Rectal smooth muscle tissue (tissue), 1 donor: ENCODE data around the gene C1QTNF9B.
"Not testable (repeated sequence)": the region's sequence is repeated elsewhere in the genome, so short reads cannot be mapped to it uniquely, and the experiment has no call there.

Experiments
- H3K27ac ChIP-seq: one replicate; pipeline ENCODE4 v1.7.0; 2013; ENCODE audit warnings: low read depth, low read length, inconsistent platforms
- H3K27me3 ChIP-seq: one replicate; pipeline ENCODE4 v1.7.0; 2013; ENCODE audit warnings: low read length; ENCODE audit not compliant: control insufficient read depth, insufficient read depth
- H3K36me3 ChIP-seq: one replicate; pipeline ENCODE4 v1.7.0; 2013; ENCODE audit warnings: low read length; ENCODE audit not compliant: control insufficient read depth, insufficient read depth
- H3K4me1 ChIP-seq: one replicate; pipeline ENCODE4 v1.7.0; 2013; ENCODE audit warnings: low read length; ENCODE audit not compliant: control insufficient read depth, insufficient read depth
- H3K4me3 ChIP-seq: one replicate; pipeline ENCODE4 v1.7.0; 2013; ENCODE audit warnings: low read length
- H3K9ac ChIP-seq: one replicate; pipeline ENCODE4 v1.7.0; 2013; ENCODE audit warnings: low read length

The C1QTNF9B gene

DNA sequence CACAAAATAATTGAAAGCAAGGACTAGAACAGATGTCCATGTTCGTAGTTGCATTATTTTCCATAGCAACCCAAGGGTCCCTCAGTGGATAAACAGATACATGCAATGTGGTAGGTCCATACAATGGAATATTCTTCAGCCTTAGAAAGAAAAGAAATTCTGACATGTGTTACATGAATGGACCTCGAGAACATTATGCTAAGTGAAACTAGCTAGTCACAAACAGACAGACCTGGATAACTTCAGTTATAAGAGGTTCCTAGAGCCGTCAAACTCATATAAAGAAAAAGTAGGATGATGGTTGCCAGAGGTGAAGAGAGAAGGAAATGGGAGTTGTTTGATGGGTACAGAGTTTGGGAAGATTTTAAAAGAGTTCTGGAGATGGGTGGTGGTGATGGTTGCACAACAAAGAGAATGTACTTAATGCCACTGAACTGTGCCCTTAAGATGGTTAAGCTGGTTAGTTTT, at the start of gene C1QTNF9B:
Gene C1QTNF9B, minus strand, starts transcription at position 51 of the 468 bp plus-strand sequence.
- not testable (repeated sequence) for H3K36me3 ChIP-seq, H3K4me3 ChIP-seq, H3K27me3 ChIP-seq, H3K27ac ChIP-seq, H3K4me1 ChIP-seq, H3K9ac ChIP-seq

DNA sequence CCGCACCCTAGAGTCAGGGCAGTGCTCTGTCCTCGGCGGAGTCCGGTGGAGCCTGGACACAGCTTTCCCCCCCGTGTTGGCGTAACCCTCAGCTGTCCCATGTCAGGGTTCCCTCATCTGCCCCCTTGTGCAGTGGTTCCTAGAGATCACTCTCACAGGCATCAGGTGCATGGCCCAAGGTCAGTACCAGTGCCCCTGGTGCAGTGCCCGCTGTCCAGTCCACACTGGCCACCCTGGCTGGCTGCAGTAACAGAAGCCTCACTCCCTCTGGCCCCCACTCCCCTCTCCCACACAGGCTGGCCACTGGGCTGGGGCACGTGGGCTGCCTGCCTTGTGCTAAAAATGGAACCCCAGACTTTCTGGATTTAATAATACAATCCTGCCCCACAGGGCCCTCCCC, 49.6 kb upstream of the C1QTNF9B start:
- Histone ChIP-seq H3K4me1 (no peaks in the 10 kb centered on the region), H3K27me3 (no peaks in the 10 kb centered on the region), H3K4me3 (no peak overlapping the region), H3K9ac (no peak overlapping the region), H3K27ac (no peak overlapping the region), H3K36me3 (no peaks in the 10 kb centered on the region)

DNA sequence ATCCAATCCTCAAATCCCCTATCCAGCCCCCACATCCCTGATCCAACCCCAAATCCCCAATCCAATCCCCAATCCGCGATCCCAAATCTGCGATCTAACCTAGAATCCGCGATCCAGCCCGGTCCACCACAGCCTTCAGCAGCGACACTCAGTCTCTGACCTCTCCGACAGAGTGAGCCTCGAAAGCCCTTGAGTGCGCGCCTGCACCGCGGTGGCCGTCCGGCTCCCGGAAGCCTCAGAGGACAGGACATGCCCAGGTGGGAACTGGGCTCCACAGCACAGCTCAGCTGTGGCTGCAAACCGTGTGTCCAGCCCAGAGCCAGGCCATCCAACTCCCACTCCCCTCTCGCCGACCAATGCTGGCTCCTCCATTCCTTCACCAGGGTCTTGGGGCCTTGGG, 48.8 kb upstream of the C1QTNF9B start:
- H3K4me1 ChIP-seq, result no peaks in the 10 kb centered on the region
- H3K9ac ChIP-seq, result no peak overlapping the region
- no peak overlapping the region for H3K27ac ChIP-seq
- H3K27me3 ChIP-seq, result no peaks in the 10 kb centered on the region
- no peak overlapping the region for H3K4me3 ChIP-seq
- H3K36me3 ChIP-seq, result no peaks in the 10 kb centered on the region

DNA sequence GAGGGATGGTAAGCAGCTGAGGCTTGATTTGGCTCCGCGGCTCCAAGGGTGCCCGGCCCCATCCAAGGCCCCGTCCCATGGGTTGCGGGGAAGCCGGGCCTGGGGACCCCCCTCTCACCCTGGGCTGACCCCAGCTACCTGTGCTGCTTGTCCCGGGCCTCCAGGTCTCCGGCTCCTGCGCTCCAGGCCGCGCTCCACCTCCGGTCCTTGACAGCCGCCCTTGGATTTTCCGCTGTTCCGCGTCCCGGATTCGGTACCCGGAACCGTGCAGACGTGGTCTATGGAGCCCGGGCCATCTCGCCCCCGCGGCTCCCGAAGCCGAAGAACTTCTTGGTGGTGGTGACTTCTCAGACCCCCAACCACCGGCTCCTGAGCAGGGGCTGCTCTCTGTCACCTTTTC, 48.3 kb upstream of the C1QTNF9B start:
- Histone ChIP-seq H3K36me3 (no peaks in the 10 kb centered on the region), H3K4me3 (no peak overlapping the region), H3K27ac (no peak overlapping the region), H3K27me3 (no peaks in the 10 kb centered on the region), H3K9ac (no peak overlapping the region), H3K4me1 (no peaks in the 10 kb centered on the region)

DNA sequence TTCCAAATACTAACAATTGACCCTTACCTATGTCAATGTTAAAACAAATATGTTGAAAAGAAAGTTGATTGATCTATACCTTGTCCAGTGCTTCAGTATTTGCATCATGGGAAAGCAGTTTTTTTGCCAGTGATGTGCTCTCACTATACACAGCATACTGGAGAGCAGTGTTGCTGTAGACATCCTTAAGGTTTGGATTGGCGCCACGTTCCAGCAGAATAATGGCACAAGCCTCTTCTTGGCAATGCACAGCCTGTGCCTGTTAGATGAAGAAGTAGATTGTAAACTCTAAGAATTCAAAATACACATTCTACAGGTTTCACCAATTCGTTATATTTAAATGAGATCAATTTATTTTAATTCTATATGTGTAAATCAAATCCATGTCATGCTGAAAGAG, 43.9 kb upstream of the C1QTNF9B start:
- Histone ChIP-seq H3K9ac (no peak overlapping the region), H3K27me3 (no peaks in the 10 kb centered on the region), H3K4me3 (no peak overlapping the region), H3K4me1 (no peaks in the 10 kb centered on the region), H3K27ac (no peak overlapping the region), H3K36me3 (no peaks in the 10 kb centered on the region)

DNA sequence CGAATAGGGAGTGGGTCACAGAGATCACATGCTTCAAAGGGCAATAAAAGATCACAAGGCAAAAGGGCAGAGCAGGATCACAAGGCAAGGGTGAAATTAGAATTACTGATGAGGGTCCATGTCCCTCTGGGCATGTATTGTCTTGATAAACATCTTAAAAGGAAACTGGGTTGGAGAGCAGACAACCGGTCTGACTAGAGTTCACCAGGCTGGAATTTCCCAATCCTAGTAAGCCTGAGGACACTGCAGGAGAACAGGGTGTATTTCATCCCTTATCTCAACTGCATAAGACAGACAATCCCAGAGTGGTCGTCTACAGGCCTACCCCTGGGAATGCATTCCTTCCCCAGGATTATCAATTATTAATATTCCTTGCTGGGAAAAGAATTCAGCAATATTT, 42.4 kb upstream of the C1QTNF9B start:
- not testable (repeated sequence) for H3K4me3 ChIP-seq, H3K36me3 ChIP-seq, H3K9ac ChIP-seq

DNA sequence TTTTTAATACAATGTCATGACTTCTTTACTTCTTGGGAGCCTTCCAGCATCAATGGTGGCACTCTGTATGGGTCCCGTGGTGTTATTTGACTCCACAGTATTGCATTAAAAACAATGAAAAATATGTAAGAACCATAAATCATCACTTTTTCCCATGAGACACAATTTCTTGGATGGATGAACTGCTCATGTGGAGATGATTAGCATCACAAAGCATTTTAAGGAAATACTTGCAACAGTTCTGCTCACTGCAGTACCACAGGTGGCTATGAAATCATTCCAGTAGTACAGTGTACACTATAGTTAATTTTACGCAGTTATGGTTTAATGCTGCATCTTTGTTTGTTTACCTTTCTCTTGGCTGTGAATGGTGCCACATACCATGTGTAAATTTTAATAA, 37.2 kb upstream of the C1QTNF9B start:
- H3K27me3 ChIP-seq, result no peaks in the 10 kb centered on the region
- no peak overlapping the region for H3K9ac ChIP-seq
- H3K4me1 ChIP-seq, result no peaks in the 10 kb centered on the region
- no peak overlapping the region for H3K27ac ChIP-seq
- no peaks in the 10 kb centered on the region for H3K36me3 ChIP-seq
- H3K4me3 ChIP-seq, result no peak overlapping the region

More for the DNA sequence above, 42.4 kb upstream of the C1QTNF9B start:
- not testable (repeated sequence) for H3K4me1 ChIP-seq, H3K27me3 ChIP-seq, H3K27ac ChIP-seq

DNA sequence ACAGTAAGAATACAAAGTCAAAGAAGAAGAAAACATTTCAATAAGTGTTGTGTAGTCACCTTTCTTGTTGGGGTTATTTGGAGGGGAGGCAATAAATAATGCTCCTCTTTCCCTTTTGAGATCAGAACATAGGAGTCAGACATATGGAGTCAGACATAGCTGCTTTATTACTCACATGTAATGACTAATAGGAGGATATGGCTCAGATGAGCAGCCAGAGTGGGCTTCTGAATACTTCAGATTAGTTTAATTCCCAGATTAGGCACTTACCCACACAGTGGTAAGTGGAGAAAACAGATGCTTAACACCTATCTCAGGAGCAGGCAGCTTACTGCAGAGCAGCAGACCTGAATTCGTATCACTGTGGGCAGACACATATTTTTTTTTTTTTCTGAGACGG, 31.7 kb upstream of the C1QTNF9B start:
- Histone ChIP-seq H3K9ac (no peak overlapping the region), H3K27me3 (no peaks in the 10 kb centered on the region), H3K27ac (no peak overlapping the region), H3K4me1 (no peaks in the 10 kb centered on the region), H3K36me3 (no peaks in the 10 kb centered on the region), H3K4me3 (no peak overlapping the region)

DNA sequence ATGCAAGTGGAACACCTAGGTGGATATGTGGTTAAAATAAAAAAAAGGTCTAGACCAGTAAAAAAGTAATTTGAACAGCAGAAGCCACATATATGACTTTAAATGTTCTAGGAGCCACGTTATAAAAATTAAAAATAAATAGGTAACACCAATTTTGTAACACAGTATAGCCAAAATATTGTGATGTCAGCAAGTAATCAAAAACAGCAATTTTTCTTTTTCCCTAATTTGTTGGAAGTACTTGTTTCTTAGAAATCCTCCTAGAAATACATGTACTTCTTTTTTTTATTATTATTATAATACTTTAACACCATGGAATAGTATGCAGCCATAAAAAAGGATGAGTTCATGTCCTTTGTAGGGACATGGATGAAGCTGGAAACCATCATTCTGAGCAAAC, 25.7 kb upstream of the C1QTNF9B start:
- Histone ChIP-seq H3K36me3 (no peaks in the 10 kb centered on the region), H3K27me3 (no peaks in the 10 kb centered on the region), H3K4me1 (no peaks in the 10 kb centered on the region), H3K27ac (no peak overlapping the region), H3K9ac (no peak overlapping the region), H3K4me3 (no peak overlapping the region)

DNA sequence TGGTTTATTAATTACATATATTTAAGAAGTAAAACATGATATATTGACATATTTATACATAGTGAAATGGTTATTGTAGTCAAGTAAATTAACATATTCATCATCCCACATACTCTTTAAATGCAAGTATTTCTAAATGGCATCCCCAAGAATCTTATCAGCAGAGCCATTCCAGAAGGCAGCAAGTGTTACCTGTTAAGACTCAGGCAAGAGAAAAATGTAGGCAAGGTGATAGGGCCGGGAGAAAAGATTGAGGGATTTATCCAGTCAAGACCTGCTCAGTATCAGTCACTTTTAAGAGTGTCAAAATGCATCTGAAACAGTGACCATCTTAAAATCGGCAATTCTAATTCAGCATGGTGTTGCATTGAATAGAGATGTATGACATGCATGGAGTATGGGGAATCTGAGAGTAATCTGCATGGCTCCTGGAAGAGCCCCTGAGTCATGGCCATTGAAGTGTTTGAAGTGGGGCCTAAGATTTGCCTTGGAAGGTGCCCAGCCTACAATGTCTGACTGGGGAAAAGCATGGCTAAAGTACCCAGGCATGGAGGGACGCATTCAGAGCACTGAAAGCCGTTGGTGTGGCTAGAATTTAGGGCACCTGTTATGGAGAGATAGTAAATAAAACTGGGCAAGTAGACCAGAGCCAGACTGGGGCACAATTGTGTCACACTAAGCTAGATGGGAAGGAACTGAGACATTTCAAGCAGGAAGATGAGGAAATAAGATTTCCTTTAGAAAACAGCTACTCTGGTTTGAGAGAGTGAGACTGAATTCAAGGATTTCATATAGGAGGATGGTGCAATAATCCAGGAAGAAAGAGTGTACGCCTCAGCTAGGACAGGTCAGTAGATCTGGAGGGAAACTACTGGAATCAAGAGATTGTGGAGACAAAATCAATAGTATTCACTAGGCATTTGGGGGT, 25.0 kb upstream of the C1QTNF9B start:
- no peaks in the 10 kb centered on the region for H3K27me3 ChIP-seq
- H3K36me3 ChIP-seq, result no peaks in the 10 kb centered on the region
- no peak overlapping the region for H3K27ac ChIP-seq
- no peaks in the 10 kb centered on the region for H3K4me1 ChIP-seq
- no peak overlapping the region for H3K9ac ChIP-seq
- no peak overlapping the region for H3K4me3 ChIP-seq

DNA sequence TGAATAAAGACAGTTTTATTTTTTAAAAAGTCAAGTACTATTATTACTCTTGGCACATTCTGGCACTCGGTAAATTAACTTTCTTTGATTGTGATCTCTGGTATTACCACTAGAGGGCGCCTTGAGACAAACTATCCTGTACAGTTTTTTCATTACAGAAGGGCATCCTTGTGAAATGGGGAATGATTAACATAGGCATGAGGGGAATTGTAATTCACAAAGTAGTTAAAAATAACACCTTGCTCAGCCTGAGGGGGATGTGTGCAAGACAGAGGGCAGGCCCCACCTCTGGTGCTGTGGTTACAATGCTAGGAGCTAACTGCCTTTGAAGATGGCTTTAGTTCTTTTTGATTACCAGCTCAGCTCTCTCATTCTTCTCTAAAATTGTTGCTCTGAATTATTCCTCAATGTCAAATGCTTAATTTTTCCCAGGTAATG, 24.2 kb upstream of the C1QTNF9B start:
- Histone ChIP-seq H3K36me3 (no peaks in the 10 kb centered on the region), H3K27ac (no peak overlapping the region), H3K4me1 (no peaks in the 10 kb centered on the region), H3K4me3 (no peak overlapping the region), H3K27me3 (no peaks in the 10 kb centered on the region), H3K9ac (no peak overlapping the region)

DNA sequence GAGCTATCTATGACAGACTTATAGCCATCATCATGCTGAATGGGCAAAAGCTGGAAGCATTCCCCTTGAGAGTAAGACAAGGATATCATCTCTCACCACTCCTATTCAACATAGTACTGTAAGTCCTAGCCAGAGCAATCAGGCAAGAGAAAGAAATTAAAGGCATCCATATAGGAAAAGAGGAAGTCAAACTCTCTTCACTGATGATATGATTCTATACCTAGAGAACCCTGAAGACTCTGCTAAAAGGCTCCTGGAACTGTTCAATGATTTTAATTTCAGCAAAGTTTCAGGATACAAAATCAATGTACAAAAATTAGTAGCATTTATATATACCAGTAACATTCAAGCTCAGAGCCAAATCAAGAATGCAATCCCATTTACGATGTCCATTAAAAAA, 21.7 kb upstream of the C1QTNF9B start:
- H3K9ac ChIP-seq, result no peak overlapping the region
- H3K27ac ChIP-seq, result no peak overlapping the region
- no peaks in the 10 kb centered on the region for H3K27me3 ChIP-seq
- H3K4me3 ChIP-seq, result no peak overlapping the region
- no peaks in the 10 kb centered on the region for H3K36me3 ChIP-seq
- no peaks in the 10 kb centered on the region for H3K4me1 ChIP-seq

DNA sequence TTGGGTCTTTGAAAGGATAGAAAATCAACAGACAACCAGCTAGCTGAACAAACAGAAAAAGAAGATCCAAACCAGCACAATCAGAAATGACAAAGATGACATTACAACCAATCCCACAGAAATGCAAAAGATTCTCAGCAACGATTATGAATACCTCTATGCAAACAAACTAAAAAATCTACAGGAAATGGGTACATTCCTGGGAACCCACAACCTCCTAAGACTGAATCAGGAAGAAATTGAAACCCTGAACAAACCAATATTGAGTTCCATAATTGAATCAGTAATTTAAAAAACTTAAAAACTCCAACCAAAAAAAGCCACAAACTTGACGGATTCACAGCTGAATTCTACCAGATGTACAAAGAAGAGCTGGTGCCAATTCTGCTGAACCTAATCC, 20.9 kb upstream of the C1QTNF9B start:
- Histone ChIP-seq H3K36me3 (no peaks in the 10 kb centered on the region), H3K4me3 (no peak overlapping the region), H3K9ac (no peak overlapping the region), H3K4me1 (no peaks in the 10 kb centered on the region), H3K27me3 (no peaks in the 10 kb centered on the region), H3K27ac (no peak overlapping the region)
